GM15510 (cell line): ENCODE measurements around the gene L1TD1.

Experiments used
- POLR2A ChIP-seq: IDR thresholded peaks from 3 replicates; pipeline ENCODE4 v1.6.1; 2011; ENCODE audit warnings: borderline replicate concordance; ENCODE audit not compliant: insufficient read length; ENCODE audit errors: extremely low read depth

The L1TD1 gene

GRCh38 chr1:62196086-62196690, 1.5 kb downstream of the L1TD1 start:
- no peak for TF ChIP-seq POLR2A

GRCh38 chr1:62198069-62198780, 3.6 kb downstream of the L1TD1 start:
- no peak for TF ChIP-seq POLR2A

- no peak for TF ChIP-seq POLR2A
Observed at GRCh38 chr1:62198781-62199125, 4.1 kb downstream of the L1TD1 start.

GRCh38 chr1:62207187-62207586, 12.5 kb downstream of the L1TD1 start:
- no peak for TF ChIP-seq POLR2A

GRCh38 chr1:62208087-62208486, 13.4 kb downstream of the L1TD1 start:
- no peak for TF ChIP-seq POLR2A

- TF ChIP-seq POLR2A: no peak
Observed at GRCh38 chr1:62208970-62209369, 14.3 kb downstream of the L1TD1 start.

- TF ChIP-seq POLR2A: no peak
Observed at GRCh38 chr1:62209931-62210595, 15.4 kb downstream of the L1TD1 start.

- no peak for TF ChIP-seq POLR2A
Observed at GRCh38 chr1:62210960-62211359, 16.3 kb downstream of the L1TD1 start.

GRCh38 chr1:62212411-62212810, 17.8 kb downstream of the L1TD1 start:
- no peak for TF ChIP-seq POLR2A

- no peak for TF ChIP-seq POLR2A
Observed at GRCh38 chr1:62213075-62213914, 18.6 kb downstream of the L1TD1 start.

- TF ChIP-seq POLR2A: no peak
Observed at GRCh38 chr1:62218604-62219003, 24.0 kb downstream of the L1TD1 start.

- no peak for TF ChIP-seq POLR2A
Observed at GRCh38 chr1:62221171-62221570, 26.5 kb downstream of the L1TD1 start.

GRCh38 chr1:62222321-62222720, 27.7 kb downstream of the L1TD1 start:
- no peak for TF ChIP-seq POLR2A

GRCh38 chr1:62224182-62224581, 29.5 kb downstream of the L1TD1 start:
- no peak for TF ChIP-seq POLR2A

GRCh38 chr1:62227496-62227895, 32.8 kb downstream of the L1TD1 start:
- no peak for TF ChIP-seq POLR2A
